Left ventricle myocardium inferior (tissue), 1 donor: ENCODE measurements around the gene MACF1. TPM values are rescaled to one million over a fixed set of nuclear protein-coding genes. Genes with fewer than 3 reads are reported as not detected.
"Not testable (repeated sequence)": the region's sequence is repeated elsewhere in the genome, so short reads cannot be mapped to it uniquely, and the experiment has no call there.

Source experiments
- DNase-seq: peaks from one replicate; pipeline ENCODE4 v3.0.0-alpha.2; 2020
- H3K27ac ChIP-seq: fragments of 200-600 bp; replicated peaks from 2 replicates; pipeline ENCODE4 v1.8.0; 2021
- H3K27me3 ChIP-seq: fragments of 200-600 bp; 2 replicates; pipeline ENCODE4 v1.8.0; 2021; ENCODE audit warnings: low read depth
- H3K36me3 ChIP-seq: fragments of 200-600 bp; 2 replicates; pipeline ENCODE4 v1.8.0; 2021
- H3K4me1 ChIP-seq: fragments of 200-600 bp; 2 replicates; pipeline ENCODE4 v1.8.0; 2021
- H3K4me3 ChIP-seq: fragments of 200-600 bp; 2 replicates; pipeline ENCODE4 v1.8.0; 2021; ENCODE audit warnings: mild to moderate bottlenecking, moderate library complexity
- H3K9me3 ChIP-seq: fragments of 200-600 bp; replicated peaks from 2 replicates; pipeline ENCODE4 v1.8.0; 2021
- CTCF ChIP-seq: fragments of 200-600 bp; IDR thresholded peaks from 2 replicates; pipeline ENCODE4 v1.8.0; 2021; ENCODE audit warnings: antibody characterized with exemption, mild to moderate bottlenecking, borderline replicate concordance
- intact Hi-C: fragments of 100-400 bp; cut with micrococcal nuclease; formaldehyde crosslinking; loops from one replicate; pipeline ENCODE4 v1.11.0; 2022
- total RNA-seq: library from RNA; stranded (reverse); fragmentation: NEBNext Ultra II Directional; extraction: Animal tissue kit (Norgen Biotek cat#: 25700); gene quantifications from one replicate; pipeline ENCODE4 v1.2.1, GENCODE V29; 2021
- donor health status: DM: no; HTN: yes; CAD: no; lungs with severe emphysema.

Gene MACF1
- total RNA-seq, 1 donor from 2014 or later: 181 TPM

GRCh38 chr1:39458991-39459390 lies 254.5 kb downstream of the MACF1 start:
- intact Hi-C loops: no loop called here
- Histone ChIP-seq H3K9me3 (no peaks in the 10 kb centered on the region), H3K4me1 (no peaks in the 10 kb centered on the region), H3K27ac (no peak overlapping the region), H3K36me3 (peaks cover 100% of the 10 kb centered on the region), H3K4me3 (no peak overlapping the region), H3K27me3 (no peaks in the 10 kb centered on the region)
- no peak for DNase-seq
- TF ChIP-seq CTCF: no peak

DNA sequence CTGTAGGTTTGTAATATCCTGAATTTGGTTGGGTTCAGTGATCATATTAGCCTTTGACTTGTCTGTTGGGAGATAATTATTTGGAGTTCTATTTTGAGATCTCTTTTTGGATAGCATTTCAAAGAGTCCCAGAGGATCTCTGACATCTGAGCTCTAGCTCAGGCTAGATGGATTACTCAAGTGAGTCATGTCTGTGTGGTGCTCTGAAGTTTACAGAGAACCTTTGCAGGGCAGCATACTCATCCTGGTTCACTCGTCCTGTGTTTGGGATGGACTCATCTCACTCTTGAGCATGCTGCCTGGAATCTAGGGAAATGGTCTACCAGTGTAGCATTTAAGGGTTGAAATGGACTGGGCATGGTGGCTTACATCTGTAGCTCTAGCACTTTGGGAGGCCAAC lies 257.6 kb downstream of the MACF1 start:
- intact Hi-C loops: no loop called here
- peaks cover 8% of the 10 kb centered on the region for H3K4me1 ChIP-seq
- H3K36me3 ChIP-seq: peaks cover 100% of the 10 kb centered on the region

GRCh38 chr1:39466413-39467107 lies 262.1 kb downstream of the MACF1 start:
- H3K27ac ChIP-seq: no peak overlapping the region
- TF ChIP-seq CTCF: no peak
- H3K4me1 ChIP-seq: peaks cover 25% of the 10 kb centered on the region
- peaks cover 100% of the 10 kb centered on the region for H3K36me3 ChIP-seq
- no peak overlapping the region for H3K4me3 ChIP-seq
- H3K9me3 ChIP-seq: no peaks in the 10 kb centered on the region
- H3K27me3 ChIP-seq: no peaks in the 10 kb centered on the region
- no peak for DNase-seq
- intact Hi-C loops: no loop called here

More for the DNA sequence above, 257.6 kb downstream of the MACF1 start:
- Histone ChIP-seq H3K27me3 (no peaks in the 10 kb centered on the region), H3K27ac (no peak overlapping the region), H3K4me3 (no peak overlapping the region), H3K9me3 (no peaks in the 10 kb centered on the region)
- DNase-seq: no peak
- TF ChIP-seq CTCF: no peak

- peaks cover 100% of the 10 kb centered on the region for H3K36me3 ChIP-seq
- H3K4me3 ChIP-seq, H3K9me3 ChIP-seq, H3K27ac ChIP-seq, H3K27me3 ChIP-seq, DNase-seq, intact Hi-C loops: not testable (repeated sequence)
- H3K4me1 ChIP-seq: peaks cover 25% of the 10 kb centered on the region
These were observed 262.7 kb downstream of the MACF1 start for GRCh38 chr1:39467108-39467720.

DNA sequence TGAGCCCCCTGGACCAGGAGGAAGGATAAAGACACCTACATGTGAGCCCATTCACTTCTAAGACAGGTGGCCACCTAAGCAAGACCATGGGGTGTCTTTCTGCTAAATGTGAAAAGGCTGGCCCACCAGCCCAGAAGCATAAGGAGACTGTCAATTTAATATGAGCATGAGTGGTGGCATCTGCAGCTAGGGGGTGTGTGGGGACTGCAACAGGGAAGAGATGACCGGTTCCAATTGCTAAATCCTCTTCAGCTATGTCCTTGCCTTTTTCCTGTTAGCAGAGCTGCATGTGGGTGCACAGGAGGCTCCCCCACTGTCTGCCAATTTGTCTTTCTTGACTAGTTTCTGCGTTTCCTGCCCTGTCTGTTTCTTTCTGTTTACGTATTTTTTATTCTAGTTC lies 264.7 kb downstream of the MACF1 start:
- TF ChIP-seq CTCF: peak; percentile 20
- Histone ChIP-seq H3K4me3 (no peak overlapping the region), H3K27ac (no peak overlapping the region), H3K4me1 (peaks cover 32% of the 10 kb centered on the region), H3K27me3 (no peaks in the 10 kb centered on the region), H3K36me3 (peaks cover 96% of the 10 kb centered on the region), H3K9me3 (no peaks in the 10 kb centered on the region)
- intact Hi-C loops: no loop called here
- no peak for DNase-seq

DNA sequence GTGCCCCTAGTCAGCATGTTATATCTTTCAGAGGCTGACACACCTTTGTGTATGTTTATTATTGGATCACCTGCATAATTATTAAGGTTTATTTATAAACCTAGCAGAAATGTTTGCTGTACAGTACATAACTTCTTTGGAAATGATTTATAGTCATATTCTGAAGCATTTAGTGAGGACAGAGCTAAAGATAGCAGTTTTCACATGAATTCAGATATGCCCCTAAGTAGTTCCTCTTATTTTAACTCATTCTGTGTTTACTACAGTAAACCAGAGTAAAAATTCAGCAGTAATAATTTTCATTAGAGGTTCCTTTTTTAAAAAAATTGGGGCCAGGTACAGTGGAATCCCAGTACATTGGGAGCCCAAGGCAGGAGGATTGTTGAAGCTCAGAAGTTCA lies 265.5 kb downstream of the MACF1 start:
- H3K27me3 ChIP-seq: no peaks in the 10 kb centered on the region
- H3K4me3 ChIP-seq: no peak overlapping the region
- intact Hi-C loops: no loop called here
- H3K27ac ChIP-seq: no peak overlapping the region
- peaks cover 94% of the 10 kb centered on the region for H3K36me3 ChIP-seq
- H3K9me3 ChIP-seq: no peaks in the 10 kb centered on the region
- H3K4me1 ChIP-seq: peaks cover 40% of the 10 kb centered on the region
- DNase-seq: no peak
- TF ChIP-seq CTCF: no peak
